Measurements from ENCODE around the gene C3orf80. TPM values are rescaled to one million over a fixed set of nuclear protein-coding genes. Genes with fewer than 3 reads are reported as not detected.

Gene C3orf80
- total RNA-seq, 1 experiment from 2014 or later = 0.13 TPM

- WGBS (ENCODE audit: extremely low coverage, insufficient read length, low lambda C conversion rate) = no CpG with 5 or more reads among the region's 2 CpGs
Observed at GRCh38 chr3:160221019-160221418, 4.2 kb upstream of the C3orf80 start.

More at GRCh38 chr3:160221019-160221418, 4.2 kb upstream of the C3orf80 start:
- H3K9me3 ChIP-seq (ENCODE audit: control insufficient read depth, low read depth, low read length) = no peaks in the 10 kb centered on the region
- H4K5ac ChIP-seq (ENCODE audit: insufficient read length, low read depth, low read length) = no peak overlapping the region
- H3K18ac ChIP-seq (ENCODE audit: insufficient read length, low read depth, low read length) = no peak overlapping the region
- no peak overlapping the region for H3T11ph ChIP-seq (ENCODE audit: low read length)
- no peak for TF ChIP-seq CTCF (conservative IDR thresholded peaks at IDR 0.05)
- DNase-seq = no peak
- no peak overlapping the region for H3K4ac ChIP-seq (ENCODE audit: low read depth, low read length)
- H3K27ac Mint-ChIP-seq = no peak overlapping the region
- H2BK120ac ChIP-seq (ENCODE audit: low read depth, low read length, poor library complexity, severe bottlenecking) = no peak overlapping the region
- H3K27me3 Mint-ChIP-seq (ENCODE audit: low read depth) = peaks cover 59% of the 10 kb centered on the region
- no peaks in the 10 kb centered on the region for H3K36me3 Mint-ChIP-seq (ENCODE audit: insufficient read depth in 1 of 3, low read depth in 3 of 3)
- no peak overlapping the region for H3K27ac ChIP-seq (ENCODE audit: insufficient read length, low read depth, low read length)
- peaks cover 17% of the 10 kb centered on the region for H3K27me3 ChIP-seq (ENCODE audit: insufficient read depth, low read length)
- no peak overlapping the region for H4K91ac ChIP-seq (ENCODE audit: insufficient read length, low read depth, low read length)
- no peak overlapping the region for H3K14ac ChIP-seq (ENCODE audit: insufficient read depth, low read length)
- H2BK5ac ChIP-seq (ENCODE audit: insufficient read length, low read length) = no peak overlapping the region
- H2AFZ ChIP-seq (ENCODE audit: low read length) = no peak overlapping the region
- H3K9ac ChIP-seq (ENCODE audit: extremely low read depth, insufficient read length, low read length) = no peak overlapping the region
- H4K20me1 ChIP-seq (ENCODE audit: control insufficient read depth, insufficient read depth, insufficient read length) = no peaks in the 10 kb centered on the region
- peaks cover 15 to 16% of the 10 kb centered on the region in 2 experiments for H3K4me1 Mint-ChIP-seq
- H3K4me3 Mint-ChIP-seq = no peak overlapping the region
- H3K56ac ChIP-seq (ENCODE audit: insufficient read length, low read depth, low read length) = no peak overlapping the region
- H3K79me1 ChIP-seq (ENCODE audit: insufficient read depth, low read depth, low read length, poor library complexity, severe bottlenecking) = no peaks in the 10 kb centered on the region
- peaks cover 10% of the 10 kb centered on the region for H3K23me2 ChIP-seq (ENCODE audit: insufficient read length, low read depth, low read length, poor library complexity, severe bottlenecking)
- H2AK5ac ChIP-seq (ENCODE audit: insufficient read length, low read length) = no peak overlapping the region
- H2BK20ac ChIP-seq (ENCODE audit: low read depth, low read length, poor library complexity, severe bottlenecking) = no peak overlapping the region
- H3K4me2 ChIP-seq (ENCODE audit: insufficient read depth, insufficient read length, low read length) = no peak overlapping the region
- no peak overlapping the region for H2BK12ac ChIP-seq (ENCODE audit: insufficient read length, low read depth, low read length)
- no peaks in the 10 kb centered on the region; the same call in 1 of the 2 replicates for H3K4me1 ChIP-seq (ENCODE audit: insufficient read depth, low read length)
- H3K23ac ChIP-seq (ENCODE audit: insufficient read length, low read depth, low read length) = no peak overlapping the region
- no peak overlapping the region for H2BK15ac ChIP-seq (ENCODE audit: low read depth, low read length)
- H3K9me3 Mint-ChIP-seq = no peaks in the 10 kb centered on the region
- no peaks in the 10 kb centered on the region for H3K79me2 ChIP-seq (ENCODE audit: insufficient read depth, low read length)
- no peak overlapping the region for H4K8ac ChIP-seq (replicated peaks; ENCODE audit: insufficient read length, low read depth, low read length)
